SK-N-SH (cell line): ENCODE data around the gene ACVR1B.

ENCODE experiments used
- CTCF ChIP-seq: fragments of 200-600 bp; sonication (generic); IDR thresholded peaks from 2 replicates; pipeline ENCODE4 v1.6.1; 2017; ENCODE audit warnings: antibody characterized with exemption, mild to moderate bottlenecking, moderate library complexity
- EP300 ChIP-seq, 2 experiments: IDR thresholded peaks; 2 replicates each; pipeline versions ENCODE4 v1.4.0 to v1.6.1; 2012; ENCODE audit warnings: borderline replicate concordance in 1 of 2, low read depth in 1 of 2, low read length in 1 of 2
- EZH2phosphoT487 ChIP-seq: fragments of 200-600 bp; sonication (generic); IDR thresholded peaks from 2 replicates; pipeline ENCODE4 v1.6.1; 2017; ENCODE audit warnings: low read depth, mixed run types, mild to moderate bottlenecking, antibody characterized with exemption, moderate library complexity, borderline replicate concordance
- FOXM1 ChIP-seq: IDR thresholded peaks from 2 replicates; pipeline ENCODE4 v1.4.0; 2012; ENCODE audit warnings: low read depth, mild to moderate bottlenecking
- GABPA ChIP-seq: IDR thresholded peaks from 2 replicates; pipeline ENCODE4 v1.4.0; 2012; ENCODE audit warnings: low read depth, mild to moderate bottlenecking
- NFIC ChIP-seq: IDR thresholded peaks from 2 replicates; pipeline ENCODE4 v1.4.0; 2012; ENCODE audit warnings: borderline replicate concordance
- NRF1 ChIP-seq: IDR thresholded peaks from 2 replicates; pipeline ENCODE4 v1.6.1; 2012; ENCODE audit warnings: low read depth, mild to moderate bottlenecking, low read length
- POLR2AphosphoS5 ChIP-seq: IDR thresholded peaks from 2 replicates; pipeline ENCODE4 v1.6.1; 2012; ENCODE audit warnings: low read depth, low read length
- RCOR1 ChIP-seq: fragments of 150-350 bp; IDR thresholded peaks from 2 replicates; pipeline ENCODE4 v1.6.1; 2017; ENCODE audit warnings: antibody characterized with exemption, low read length
- SIN3A ChIP-seq: IDR thresholded peaks from 2 replicates; pipeline ENCODE4 v1.6.1; 2012; ENCODE audit warnings: low read depth, mild to moderate bottlenecking, low read length, moderate library complexity, borderline replicate concordance
- TAF1 ChIP-seq: IDR thresholded peaks from 2 replicates; pipeline ENCODE4 v1.6.1; 2012; ENCODE audit warnings: low read depth, mild to moderate bottlenecking, low read length, moderate library complexity, borderline replicate concordance
- USF1 ChIP-seq: IDR thresholded peaks from 2 replicates; pipeline ENCODE4 v1.4.0; 2012; ENCODE audit warnings: low read depth, borderline replicate concordance
- YY1 ChIP-seq: IDR thresholded peaks from 2 replicates; pipeline ENCODE4 v1.4.0; 2012; ENCODE audit warnings: low read depth, mild to moderate bottlenecking
- TF ChIP-seq, protein P1 (sequence below): IDR thresholded peaks from 2 replicates; pipeline ENCODE4 v1.6.1; 2012; ENCODE audit warnings: mild to moderate bottlenecking, low read depth, low read length, moderate library complexity

- no peak for TF ChIP-seq POLR2AphosphoS5
- TF ChIP-seq, protein P1, sequence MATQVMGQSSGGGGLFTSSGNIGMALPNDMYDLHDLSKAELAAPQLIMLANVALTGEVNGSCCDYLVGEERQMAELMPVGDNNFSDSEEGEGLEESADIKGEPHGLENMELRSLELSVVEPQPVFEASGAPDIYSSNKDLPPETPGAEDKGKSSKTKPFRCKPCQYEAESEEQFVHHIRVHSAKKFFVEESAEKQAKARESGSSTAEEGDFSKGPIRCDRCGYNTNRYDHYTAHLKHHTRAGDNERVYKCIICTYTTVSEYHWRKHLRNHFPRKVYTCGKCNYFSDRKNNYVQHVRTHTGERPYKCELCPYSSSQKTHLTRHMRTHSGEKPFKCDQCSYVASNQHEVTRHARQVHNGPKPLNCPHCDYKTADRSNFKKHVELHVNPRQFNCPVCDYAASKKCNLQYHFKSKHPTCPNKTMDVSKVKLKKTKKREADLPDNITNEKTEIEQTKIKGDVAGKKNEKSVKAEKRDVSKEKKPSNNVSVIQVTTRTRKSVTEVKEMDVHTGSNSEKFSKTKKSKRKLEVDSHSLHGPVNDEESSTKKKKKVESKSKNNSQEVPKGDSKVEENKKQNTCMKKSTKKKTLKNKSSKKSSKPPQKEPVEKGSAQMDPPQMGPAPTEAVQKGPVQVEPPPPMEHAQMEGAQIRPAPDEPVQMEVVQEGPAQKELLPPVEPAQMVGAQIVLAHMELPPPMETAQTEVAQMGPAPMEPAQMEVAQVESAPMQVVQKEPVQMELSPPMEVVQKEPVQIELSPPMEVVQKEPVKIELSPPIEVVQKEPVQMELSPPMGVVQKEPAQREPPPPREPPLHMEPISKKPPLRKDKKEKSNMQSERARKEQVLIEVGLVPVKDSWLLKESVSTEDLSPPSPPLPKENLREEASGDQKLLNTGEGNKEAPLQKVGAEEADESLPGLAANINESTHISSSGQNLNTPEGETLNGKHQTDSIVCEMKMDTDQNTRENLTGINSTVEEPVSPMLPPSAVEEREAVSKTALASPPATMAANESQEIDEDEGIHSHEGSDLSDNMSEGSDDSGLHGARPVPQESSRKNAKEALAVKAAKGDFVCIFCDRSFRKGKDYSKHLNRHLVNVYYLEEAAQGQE: no peak
- TF ChIP-seq EZH2phosphoT487: no peak
- no peak for TF ChIP-seq GABPA
- TF ChIP-seq SIN3A: no peak
- no peak for TF ChIP-seq CTCF
- no peak for TF ChIP-seq USF1
- TF ChIP-seq NRF1: peak; percentile 50
- TF ChIP-seq NFIC: no peak
- TF ChIP-seq TAF1: no peak
- TF ChIP-seq EP300 (IDR thresholded peaks at IDR 0.05; ENCODE audit: borderline replicate concordance in 1 of 2, low read depth in 1 of 2, low read length in 1 of 2): no peak; a peak in 1 of 4 replicates
- no peak for TF ChIP-seq YY1
- TF ChIP-seq FOXM1: no peak
- TF ChIP-seq RCOR1: 0 out of 2 replicates have a peak, but pooled peaks have one; percentile 11
Measured at GRCh38 chr12:51951199-51951842, at the start of gene ACVR1B.
